GM12873 (cell line): Measurements from ENCODE around the gene RBX1.

ENCODE experiments used
- CTCF ChIP-seq: IDR thresholded peaks from 2 replicates; pipeline ENCODE4 v1.5.1; 2012; ENCODE audit warnings: low read depth, mild to moderate bottlenecking, moderate library complexity, low read length, control low read depth; ENCODE audit not compliant: insufficient read depth; ENCODE audit errors: missing control alignments

The RBX1 gene

GRCh38 chr22:40950962-40951794 is at the start of gene RBX1:
RBX1 (plus strand) TSS chr22:40951378; CDS start chr22:40951399, 21 bp downstream.
- no peak for TF ChIP-seq CTCF

GRCh38 chr22:40904101-40904500 is 47.1 kb upstream of the RBX1 start:
- TF ChIP-seq CTCF: no peak

GRCh38 chr22:40908895-40909294 is 42.3 kb upstream of the RBX1 start:
- TF ChIP-seq CTCF: no peak

GRCh38 chr22:40911772-40912171 is 39.4 kb upstream of the RBX1 start:
- no peak for TF ChIP-seq CTCF

GRCh38 chr22:40919446-40919845 is 31.7 kb upstream of the RBX1 start:
- TF ChIP-seq CTCF: no peak

- TF ChIP-seq CTCF: no peak
These were observed 30.7 kb upstream of the RBX1 start for GRCh38 chr22:40920526-40920925.

- peak; percentile 50 for TF ChIP-seq CTCF
These were observed 28.5 kb upstream of the RBX1 start for GRCh38 chr22:40922484-40923303.
